Lung (tissue), 12 donors: ENCODE data around the gene SFT2D1. TPM values are rescaled to one million over a fixed set of nuclear protein-coding genes. Genes with fewer than 3 reads are reported as not detected.

Experiments
- ATAC-seq: fragments of 200-7000 bp; cut with Tn5 transposase; one replicate; pipeline ENCODE4 v1.9.1; 2020; ENCODE audit warnings: moderate number of reproducible peaks; ENCODE audit not compliant: insufficient read depth, low FRiP score
- DNase-seq, 3 donors: peaks; one replicate each; pipeline ENCODE4 v3.0.0-alpha.2; 2013 to 2017
- H3K27ac ChIP-seq, 2 donors: one replicate each; pipeline ENCODE4 v1.5.1; 2013; ENCODE audit warnings: mild to moderate bottlenecking in 2 of 2, moderate library complexity in 2 of 2, control low read depth in 1 of 2, inconsistent platforms in 1 of 2, low read depth in 1 of 2, low read length in 1 of 2
- H3K27me3 ChIP-seq, 3 donors: one replicate each; pipeline ENCODE4 v1.5.1; 2013; ENCODE audit warnings: low read length in 2 of 3; ENCODE audit not compliant: control insufficient read depth in 3 of 3, insufficient read depth in 3 of 3
- H3K36me3 ChIP-seq, 4 donors: one replicate each; pipeline ENCODE4 v1.5.1; 2013; ENCODE audit warnings: low read length in 4 of 4, mild to moderate bottlenecking in 1 of 4, moderate library complexity in 1 of 4; ENCODE audit not compliant: control insufficient read depth in 4 of 4, insufficient read depth in 4 of 4
- H3K4me1 ChIP-seq, 5 donors: one replicate each; pipeline ENCODE4 v1.5.1; 2013; ENCODE audit warnings: low read length in 5 of 5, mild to moderate bottlenecking in 2 of 5, moderate library complexity in 1 of 5; ENCODE audit not compliant: control insufficient read depth in 5 of 5, insufficient read depth in 5 of 5
- H3K4me3 ChIP-seq: one replicate; pipeline ENCODE4 v1.5.1; 2013; ENCODE audit warnings: mild to moderate bottlenecking, control low read depth, moderate library complexity
- H3K9ac ChIP-seq, 2 donors: one replicate each; pipeline ENCODE4 v1.5.1; 2013; ENCODE audit warnings: low read length in 2 of 2, control low read depth in 1 of 2; ENCODE audit not compliant: insufficient read depth in 1 of 2
- H3K9me3 ChIP-seq, 4 donors: one replicate each; pipeline ENCODE4 v1.5.1; 2013; ENCODE audit warnings: low read length in 3 of 4, mild to moderate bottlenecking in 1 of 4, moderate library complexity in 1 of 4; ENCODE audit not compliant: control insufficient read depth in 4 of 4, insufficient read depth in 3 of 4
- WGBS, 2 donors: extraction: QIAGEN DNeasy Blood & Tissue Kit; methylation state at CpG; one replicate each; pipeline ENCODE4 v1.1.7; 2013; 5-methylcytosine and 5-hydroxymethylcytosine counted together
- polyA plus RNA-seq, 2 donors: library from polyadenylated mRNA; stranded (reverse); fragments of 200-250 nt; gene quantifications; one replicate each; pipeline ENCODE4 v1.2.1, GENCODE V29; 2013
- total RNA-seq, 2 donors: library from RNA; depleted of rRNA in 1 of 2; stranded (reverse); fragments of >200 nt in 1 of 2; gene quantifications; one replicate each; pipeline ENCODE4 v1.2.1, GENCODE V29; 2014 to 2021
- TF ChIP-seq, protein P1 (sequence below): IDR thresholded peaks from 2 replicates; pipeline ENCODE4 v1.5.1; 2012; ENCODE audit warnings: mild to moderate bottlenecking; ENCODE audit errors: control extremely low read depth, extremely low read depth
- donor health status: control.
- donor health status: control.
- donor health status: Bipolar disorder and iron deficiency.
- donor health status: healthy.
- donor health status: DM: yes; HTN: yes; CAD: no.

The SFT2D1 gene
- total and polyA plus RNA-seq, 4 donors, result 40.8 to 81.2 (median 58.8) TPM

DNA sequence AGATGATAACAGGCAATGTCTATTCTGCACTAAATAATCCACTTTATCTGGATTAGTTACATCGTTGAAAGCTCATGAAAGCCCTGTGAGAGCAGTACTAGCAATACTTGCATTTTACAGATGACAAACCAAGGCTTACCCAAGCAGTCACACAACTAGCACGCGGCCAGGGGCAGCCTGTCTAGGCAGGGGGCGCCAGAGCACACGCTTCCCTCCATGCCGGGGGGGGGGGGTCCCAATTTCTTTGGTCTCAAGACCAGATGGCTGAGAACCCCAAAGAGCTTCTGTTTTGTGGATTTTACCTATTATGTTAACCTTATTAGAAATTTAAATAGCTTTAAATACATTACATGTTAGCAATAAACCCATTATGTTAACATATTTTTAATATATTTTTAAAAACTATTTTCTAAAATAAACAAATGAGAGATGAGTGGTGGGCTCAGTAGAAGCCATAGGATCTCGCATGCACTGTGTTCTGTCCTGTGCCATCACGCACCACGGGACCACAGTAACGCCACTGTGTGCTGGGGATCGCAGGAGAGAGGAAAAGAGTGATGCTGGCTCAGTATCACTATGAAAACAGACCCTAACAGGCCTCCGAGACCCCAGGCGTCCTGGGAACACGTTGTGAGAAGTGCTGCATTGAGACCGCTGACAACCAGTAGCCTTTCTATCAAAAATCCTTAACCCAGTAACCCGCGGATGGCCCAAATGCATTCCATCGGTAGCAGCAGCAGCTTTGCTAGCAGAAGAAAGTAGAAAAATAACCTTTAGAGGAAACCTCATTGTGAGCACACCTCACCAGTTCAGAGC, 28.9 kb downstream of the SFT2D1 start:
- Histone ChIP-seq H3K9me3 (no peaks in the 10 kb centered on the region), H3K27ac (no peak overlapping the region), H3K27me3 (peaks cover 0 to 25% (median 14%) of the 10 kb centered on the region in 3 donors), H3K9ac (no peak overlapping the region), H3K4me1 (peaks cover 0 to 2% (median 0%) of the 10 kb centered on the region in 5 donors), H3K36me3 (peaks cover 0 to under 1% (median 0%) of the 10 kb centered on the region in 4 donors), H3K4me3 (no peak overlapping the region)
- 54 to 56% methylated on average over 18 of the region's 18 CpGs for WGBS, 2 donors
- TF ChIP-seq, protein P1, sequence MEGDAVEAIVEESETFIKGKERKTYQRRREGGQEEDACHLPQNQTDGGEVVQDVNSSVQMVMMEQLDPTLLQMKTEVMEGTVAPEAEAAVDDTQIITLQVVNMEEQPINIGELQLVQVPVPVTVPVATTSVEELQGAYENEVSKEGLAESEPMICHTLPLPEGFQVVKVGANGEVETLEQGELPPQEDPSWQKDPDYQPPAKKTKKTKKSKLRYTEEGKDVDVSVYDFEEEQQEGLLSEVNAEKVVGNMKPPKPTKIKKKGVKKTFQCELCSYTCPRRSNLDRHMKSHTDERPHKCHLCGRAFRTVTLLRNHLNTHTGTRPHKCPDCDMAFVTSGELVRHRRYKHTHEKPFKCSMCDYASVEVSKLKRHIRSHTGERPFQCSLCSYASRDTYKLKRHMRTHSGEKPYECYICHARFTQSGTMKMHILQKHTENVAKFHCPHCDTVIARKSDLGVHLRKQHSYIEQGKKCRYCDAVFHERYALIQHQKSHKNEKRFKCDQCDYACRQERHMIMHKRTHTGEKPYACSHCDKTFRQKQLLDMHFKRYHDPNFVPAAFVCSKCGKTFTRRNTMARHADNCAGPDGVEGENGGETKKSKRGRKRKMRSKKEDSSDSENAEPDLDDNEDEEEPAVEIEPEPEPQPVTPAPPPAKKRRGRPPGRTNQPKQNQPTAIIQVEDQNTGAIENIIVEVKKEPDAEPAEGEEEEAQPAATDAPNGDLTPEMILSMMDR, result peak; percentile 60
- ATAC-seq (no peak), DNase-seq (peak in 2 of 3 donors; percentile 15 to 29)

GRCh38 chr6:166312832-166313231, 29.5 kb downstream of the SFT2D1 start:
- Histone ChIP-seq H3K4me1 (peaks cover 0 to 6% (median 0%) of the 10 kb centered on the region in 5 donors), H3K36me3 (no peaks in the 10 kb centered on the region), H3K27ac (no peak overlapping the region), H3K27me3 (peaks cover 0 to 25% (median 15%) of the 10 kb centered on the region in 3 donors), H3K9me3 (no peaks in the 10 kb centered on the region), H3K4me3 (no peak overlapping the region), H3K9ac (no peak overlapping the region)
- no peak for ATAC-seq
- 84 to 93% methylated on average over 1 of the region's 1 CpG for WGBS, 2 donors
- no peak for DNase-seq
- TF ChIP-seq, protein P1, result no peak

DNA sequence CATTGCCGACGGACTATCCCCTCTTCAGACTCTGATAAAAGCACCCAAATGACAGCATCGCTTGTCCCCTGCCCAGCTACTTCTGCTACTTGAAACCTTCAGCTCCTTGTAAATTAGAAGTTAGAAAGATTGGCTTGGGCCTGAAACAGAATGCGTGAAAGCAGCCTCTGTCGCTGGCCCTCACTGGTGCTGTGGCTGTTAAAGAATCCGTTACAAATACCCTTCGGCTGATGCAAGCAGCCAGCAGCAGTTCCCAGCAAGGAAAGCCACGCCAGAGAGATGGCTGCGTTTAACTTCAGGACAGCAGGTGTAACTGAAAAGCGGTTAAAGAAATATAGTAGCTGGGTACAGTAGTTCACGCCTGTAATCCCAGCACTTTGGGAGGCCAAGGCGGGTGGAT, 31.7 kb downstream of the SFT2D1 start:
- TF ChIP-seq, protein P1, result no peak
- no peak overlapping the region for H3K27ac ChIP-seq
- WGBS, 2 donors, result 91 to 95% methylated on average over 12 of the region's 12 CpGs

More for the DNA sequence above, 31.7 kb downstream of the SFT2D1 start:
- H3K9me3 ChIP-seq, result peaks cover 0 to 1% (median 0%) of the 10 kb centered on the region in 4 donors
- peaks cover 0 to 17% (median 0%) of the 10 kb centered on the region in 5 donors for H3K4me1 ChIP-seq
- no peak overlapping the region for H3K4me3 ChIP-seq
- peaks cover 13 to 40% (median 28%) of the 10 kb centered on the region in 3 donors for H3K27me3 ChIP-seq
- no peak overlapping the region for H3K9ac ChIP-seq
- no peak for ATAC-seq
- H3K36me3 ChIP-seq, result no peaks in the 10 kb centered on the region
- no peak for DNase-seq
